Measurements from ENCODE around the gene RBMS1.
"Not testable (repeated sequence)": the region's sequence is repeated elsewhere in the genome, so short reads cannot be mapped to it uniquely, and the experiment has no call there.

The RBMS1 gene

DNA sequence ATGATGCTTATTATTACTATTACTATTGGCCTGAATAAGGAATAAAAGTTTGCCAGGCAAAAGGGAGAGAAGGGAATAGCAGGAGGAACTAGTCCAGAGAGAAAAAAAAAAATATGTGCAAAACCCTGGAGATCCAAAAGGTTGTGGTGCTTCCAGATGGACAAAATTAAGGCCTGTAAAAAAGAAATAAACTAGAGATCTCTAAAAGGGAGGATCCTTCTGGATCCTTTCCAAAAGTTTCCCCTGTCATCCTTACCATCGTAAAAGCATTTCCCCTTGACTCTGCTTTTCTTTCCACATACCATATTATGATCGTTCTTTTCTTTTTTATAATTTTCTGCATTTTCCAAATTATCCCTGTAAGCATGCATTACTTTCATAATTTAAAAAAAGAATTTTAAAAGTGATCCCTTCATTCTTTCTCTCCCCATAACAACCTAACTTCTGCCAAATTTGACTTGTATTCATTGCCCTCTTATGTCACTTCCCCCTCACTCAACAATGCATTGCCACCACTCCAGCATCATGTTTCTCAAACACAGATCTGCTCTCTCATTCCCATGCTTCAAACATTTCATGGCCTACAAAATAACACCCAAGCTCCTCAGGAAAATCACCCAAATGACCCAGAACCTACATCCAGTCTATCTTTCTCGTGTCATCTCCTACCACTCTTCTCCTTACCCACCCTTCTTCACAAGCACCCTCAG lies 40.3 kb downstream of the RBMS1 start:
- no peak for DNase-seq (ENCODE audit: low spot score in 2 of 2)
- peaks cover 6% of the 10 kb centered on the region for H3K27me3 Mint-ChIP-seq
- no peak overlapping the region for H3K4me3 Mint-ChIP-seq
- ATAC-seq (ENCODE audit: low read depth) = no peak
- no peaks in the 10 kb centered on the region for H3K4me1 Mint-ChIP-seq
- H3K36me3 Mint-ChIP-seq = no peaks in the 10 kb centered on the region
- H3K9me3 Mint-ChIP-seq = no peaks in the 10 kb centered on the region
- H3K27ac Mint-ChIP-seq = no peak overlapping the region

DNA sequence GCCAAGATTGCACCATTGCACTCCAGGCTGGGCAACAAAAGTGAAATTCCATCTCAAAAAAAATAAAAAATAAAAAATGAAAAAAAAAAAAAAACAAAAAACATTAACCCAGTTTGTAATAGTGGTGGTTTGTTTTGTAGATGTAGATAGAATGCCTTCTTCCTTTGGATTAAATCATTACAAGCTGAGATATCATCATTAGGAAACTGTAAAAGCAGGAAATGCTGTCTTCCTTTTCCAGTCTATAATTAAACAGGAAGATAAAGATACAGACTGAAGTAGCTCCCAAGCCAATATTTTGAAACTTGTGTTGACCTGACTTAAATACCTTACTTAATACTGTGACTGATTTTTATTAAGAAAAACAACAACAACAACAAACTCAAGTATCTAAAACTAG lies 43.1 kb downstream of the RBMS1 start:
- Mint-ChIP-seq H3K27me3 (peaks cover 6% of the 10 kb centered on the region), H3K9me3 (no peaks in the 10 kb centered on the region), H3K4me3 (no peak overlapping the region), H3K27ac (no peak overlapping the region), H3K4me1 (no peaks in the 10 kb centered on the region), H3K36me3 (no peaks in the 10 kb centered on the region)
- DNase-seq (ENCODE audit: low spot score in 2 of 2) (no peak), ATAC-seq (ENCODE audit: low read depth) (no peak)

DNA sequence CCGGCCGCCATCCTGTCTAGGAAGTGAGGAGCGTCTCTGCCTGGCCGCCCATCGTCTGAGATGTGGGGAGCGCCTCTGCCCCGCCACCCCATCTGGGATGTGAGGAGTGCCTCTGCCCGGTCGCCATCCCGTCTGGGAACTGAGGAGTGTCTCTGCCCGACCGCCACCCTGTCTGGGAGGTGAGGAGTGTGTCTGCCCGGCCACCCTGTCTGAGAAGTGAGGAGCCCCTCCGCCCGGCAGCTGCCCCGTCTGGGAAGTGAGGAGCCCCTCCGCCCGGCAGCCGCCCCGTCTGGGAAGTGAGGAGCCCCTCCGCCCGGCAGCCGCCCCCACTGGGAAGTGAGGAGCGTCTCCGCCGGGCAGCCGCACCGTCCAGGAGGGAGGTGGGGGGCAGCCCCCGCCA lies 44.8 kb downstream of the RBMS1 start:
- DNase-seq (ENCODE audit: low spot score in 2 of 2); H3K4me1 Mint-ChIP-seq; H3K4me3 Mint-ChIP-seq; ATAC-seq (ENCODE audit: low read depth); H3K36me3 Mint-ChIP-seq; H3K9me3 Mint-ChIP-seq; H3K27ac Mint-ChIP-seq; H3K27me3 Mint-ChIP-seq: not testable (repeated sequence)

DNA sequence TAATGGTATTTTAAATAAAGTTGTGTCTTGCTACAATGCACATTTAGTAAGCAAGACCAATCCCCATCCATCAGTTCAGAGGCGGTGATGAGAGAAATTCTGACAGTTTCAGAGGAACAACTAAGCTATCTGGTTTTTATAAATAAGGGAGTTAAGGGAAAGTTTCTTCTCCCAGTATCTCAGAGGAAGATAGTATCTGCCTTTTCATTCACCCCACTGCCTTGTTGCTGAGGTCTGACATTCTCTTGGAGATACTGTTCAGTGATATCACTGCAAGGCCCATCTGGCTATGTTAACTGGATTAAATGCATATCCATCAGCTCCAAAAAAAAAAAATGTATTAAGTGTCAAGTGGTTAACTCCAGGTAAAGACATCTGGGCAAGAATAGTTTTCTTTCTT lies 47.9 kb downstream of the RBMS1 start:
- peaks cover 3% of the 10 kb centered on the region for H3K4me1 Mint-ChIP-seq
- peaks cover 2% of the 10 kb centered on the region for H3K36me3 Mint-ChIP-seq
- DNase-seq (ENCODE audit: low spot score in 2 of 2) (no peak), ATAC-seq (ENCODE audit: low read depth) (no peak)
- H3K27me3 Mint-ChIP-seq = peaks cover 6% of the 10 kb centered on the region
- H3K27ac Mint-ChIP-seq = no peak overlapping the region
- H3K4me3 Mint-ChIP-seq = no peak overlapping the region
- H3K9me3 Mint-ChIP-seq = no peaks in the 10 kb centered on the region

DNA sequence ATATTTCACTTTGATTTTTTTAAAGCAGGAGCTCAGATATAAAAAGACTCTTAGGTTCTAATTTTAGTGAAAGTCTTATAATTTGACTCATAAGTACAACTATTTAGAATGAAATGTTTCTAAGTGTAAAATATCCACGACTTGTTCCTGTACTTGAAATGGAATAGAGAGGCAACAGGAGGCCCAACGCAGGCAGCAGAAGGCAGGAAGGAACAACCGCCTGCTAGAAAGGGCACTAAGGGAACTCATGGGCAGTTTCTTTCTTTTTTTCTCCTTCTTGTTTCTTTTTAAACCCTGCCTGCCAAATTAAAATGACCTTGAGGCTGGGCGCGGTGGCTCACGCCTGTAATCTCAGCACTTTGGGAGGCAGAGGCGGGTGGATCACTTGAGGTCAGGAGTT lies 51.0 kb downstream of the RBMS1 start:
- Mint-ChIP-seq H3K27me3 (peaks cover 2% of the 10 kb centered on the region), H3K36me3 (peaks cover 2% of the 10 kb centered on the region), H3K4me1 (peaks cover 3% of the 10 kb centered on the region), H3K27ac (no peak overlapping the region), H3K4me3 (no peak overlapping the region), H3K9me3 (no peaks in the 10 kb centered on the region)
- ATAC-seq (ENCODE audit: low read depth) (no peak), DNase-seq (ENCODE audit: low spot score in 2 of 2) (no peak)

DNA sequence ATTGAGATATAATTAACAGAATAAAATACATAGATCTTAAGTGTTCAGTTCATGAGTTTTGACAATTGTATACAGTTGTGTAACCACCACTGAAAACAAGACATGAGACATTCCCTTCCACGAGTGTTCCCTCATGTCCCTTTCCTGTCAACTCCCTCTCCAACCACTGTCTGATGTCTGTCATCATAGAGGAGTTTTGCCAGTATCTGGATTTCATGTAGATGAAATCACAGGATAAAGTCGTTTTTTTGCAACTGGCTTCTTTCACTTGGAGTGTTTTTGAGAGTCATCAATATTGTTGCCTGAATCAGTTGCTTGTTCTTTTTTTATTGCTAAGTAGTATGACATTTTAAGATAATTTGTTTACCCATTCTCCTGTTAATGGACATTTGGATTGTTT lies 52.7 kb downstream of the RBMS1 start:
- DNase-seq (ENCODE audit: low spot score in 2 of 2) = no peak
- Mint-ChIP-seq H3K27ac (no peak overlapping the region), H3K36me3 (peaks cover 2% of the 10 kb centered on the region), H3K9me3 (no peaks in the 10 kb centered on the region), H3K27me3 (no peaks in the 10 kb centered on the region), H3K4me3 (no peak overlapping the region), H3K4me1 (peaks cover 3% of the 10 kb centered on the region)
- ATAC-seq (ENCODE audit: low read depth) = no peak

DNA sequence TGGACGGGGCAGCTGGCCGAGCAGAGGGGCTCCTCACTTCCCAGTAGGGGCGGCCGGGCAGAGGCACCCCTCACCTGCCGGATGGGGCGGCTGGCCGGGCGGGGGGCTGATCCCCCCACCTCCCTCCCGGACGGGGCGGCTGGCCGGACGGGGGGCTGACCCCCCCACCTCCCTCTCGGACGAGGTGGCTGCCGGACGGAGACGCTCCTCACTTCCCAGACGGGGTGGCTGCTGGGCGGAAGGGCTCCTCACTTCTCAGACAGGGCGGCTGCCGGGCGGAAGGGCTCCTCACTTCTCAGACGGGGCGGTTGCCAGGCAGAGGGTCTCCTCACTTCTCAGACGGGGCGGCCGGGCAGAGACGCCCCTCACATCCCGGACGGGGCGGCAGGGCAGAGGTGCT lies 54.6 kb downstream of the RBMS1 start:
- DNase-seq (ENCODE audit: low spot score in 2 of 2); H3K4me1 Mint-ChIP-seq; H3K4me3 Mint-ChIP-seq; H3K27me3 Mint-ChIP-seq; H3K9me3 Mint-ChIP-seq; H3K36me3 Mint-ChIP-seq; ATAC-seq (ENCODE audit: low read depth); H3K27ac Mint-ChIP-seq: not testable (repeated sequence)

DNA sequence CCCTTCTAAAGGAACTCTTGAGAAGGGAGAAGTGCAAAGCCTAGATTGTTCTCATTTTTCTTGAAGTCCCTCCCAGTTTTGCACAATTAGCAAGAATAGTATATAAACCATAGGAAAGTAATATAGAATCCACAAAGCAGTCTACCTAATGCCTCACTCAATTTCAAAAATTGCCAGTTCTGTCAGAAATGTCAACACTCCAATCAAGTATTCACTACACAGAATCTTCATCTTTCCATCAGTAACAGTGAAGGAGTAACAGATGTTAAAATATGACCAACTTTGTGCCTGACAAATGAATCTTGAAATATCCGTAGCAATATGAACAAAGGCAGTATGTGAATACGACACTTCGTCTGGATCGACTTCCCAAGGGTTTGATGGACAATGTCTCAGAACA lies 56.3 kb downstream of the RBMS1 start:
- Mint-ChIP-seq H3K27ac (no peak overlapping the region), H3K4me1 (no peaks in the 10 kb centered on the region), H3K9me3 (no peaks in the 10 kb centered on the region), H3K36me3 (no peaks in the 10 kb centered on the region), H3K27me3 (no peaks in the 10 kb centered on the region), H3K4me3 (no peak overlapping the region)
- ATAC-seq (ENCODE audit: low read depth) = no peak
- DNase-seq (ENCODE audit: low spot score in 2 of 2) = no peak

DNA sequence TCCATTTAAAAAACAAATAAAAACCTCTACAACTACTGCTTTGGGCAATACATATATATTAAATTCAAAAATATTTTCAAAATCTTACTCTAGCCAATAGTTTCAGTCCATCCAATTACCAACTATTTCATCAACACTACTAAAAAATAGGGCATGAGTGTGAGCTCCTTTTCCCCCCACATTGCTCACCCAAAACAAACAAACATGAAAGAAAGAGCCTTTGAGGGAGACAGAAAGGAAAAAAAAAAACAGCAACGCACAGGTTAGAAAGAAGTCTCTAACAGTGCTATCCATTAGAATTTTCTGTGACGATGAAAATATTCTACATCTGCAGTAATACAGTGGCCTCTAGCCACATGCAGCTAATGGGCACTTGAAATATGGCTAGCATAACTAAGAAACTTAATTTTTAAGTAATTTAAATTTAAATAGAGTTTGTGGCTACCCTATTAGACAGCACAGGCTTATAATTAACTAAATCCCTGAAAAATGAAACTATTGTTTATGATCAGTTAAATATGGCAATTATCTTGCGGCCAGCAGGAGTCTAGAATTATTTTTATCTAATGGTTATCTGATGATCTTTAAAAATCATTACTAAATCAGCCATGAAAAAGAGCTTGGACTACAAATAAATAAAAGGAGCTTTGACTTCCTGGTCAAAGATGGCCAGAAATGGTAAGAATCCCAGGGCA lies 59.2 kb downstream of the RBMS1 start:
- H3K4me3 Mint-ChIP-seq = no peak overlapping the region
- peaks cover 7% of the 10 kb centered on the region for H3K4me1 Mint-ChIP-seq
- H3K36me3 Mint-ChIP-seq = no peaks in the 10 kb centered on the region
- H3K9me3 Mint-ChIP-seq = no peaks in the 10 kb centered on the region
- ATAC-seq (ENCODE audit: low read depth) (no peak), DNase-seq (ENCODE audit: low spot score in 2 of 2) (no peak)
- H3K27ac Mint-ChIP-seq = no peak overlapping the region
- H3K27me3 Mint-ChIP-seq = no peaks in the 10 kb centered on the region

DNA sequence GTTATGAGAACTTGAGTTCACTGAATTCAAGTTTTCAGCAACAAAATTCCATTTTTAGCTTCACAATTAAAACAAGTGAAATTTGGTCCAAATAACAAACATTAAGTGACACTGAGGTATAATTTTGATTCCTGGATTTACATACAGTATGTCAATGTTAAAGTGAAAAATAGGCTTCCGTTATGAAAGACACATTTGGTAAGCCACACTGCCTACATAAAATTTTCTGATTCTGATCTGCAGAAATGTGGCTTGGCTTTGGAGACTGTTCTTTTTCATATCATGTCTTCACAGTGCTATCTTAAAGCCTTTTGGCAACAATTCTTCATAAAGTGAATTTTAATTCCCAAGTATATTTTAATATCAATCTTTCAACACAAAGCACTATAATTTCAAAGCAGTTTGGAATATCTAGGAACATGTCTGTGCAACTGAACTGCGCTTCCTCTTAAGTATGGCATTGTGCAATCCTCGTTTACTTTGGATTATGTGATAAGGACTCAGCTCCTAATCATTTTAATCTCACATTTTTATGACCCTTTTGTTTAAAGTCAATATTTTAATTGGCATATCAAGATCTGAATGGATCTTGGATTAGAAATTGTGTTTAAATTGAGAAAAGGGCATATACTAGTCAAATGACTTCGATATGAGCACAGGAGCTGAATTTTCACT lies 60.0 kb downstream of the RBMS1 start:
- Mint-ChIP-seq H3K27ac (no peak overlapping the region), H3K9me3 (no peaks in the 10 kb centered on the region), H3K4me3 (no peak overlapping the region), H3K36me3 (no peaks in the 10 kb centered on the region), H3K27me3 (no peaks in the 10 kb centered on the region), H3K4me1 (peaks cover 10% of the 10 kb centered on the region)
- DNase-seq (ENCODE audit: low spot score in 2 of 2) = no peak
- no peak for ATAC-seq (ENCODE audit: low read depth)

DNA sequence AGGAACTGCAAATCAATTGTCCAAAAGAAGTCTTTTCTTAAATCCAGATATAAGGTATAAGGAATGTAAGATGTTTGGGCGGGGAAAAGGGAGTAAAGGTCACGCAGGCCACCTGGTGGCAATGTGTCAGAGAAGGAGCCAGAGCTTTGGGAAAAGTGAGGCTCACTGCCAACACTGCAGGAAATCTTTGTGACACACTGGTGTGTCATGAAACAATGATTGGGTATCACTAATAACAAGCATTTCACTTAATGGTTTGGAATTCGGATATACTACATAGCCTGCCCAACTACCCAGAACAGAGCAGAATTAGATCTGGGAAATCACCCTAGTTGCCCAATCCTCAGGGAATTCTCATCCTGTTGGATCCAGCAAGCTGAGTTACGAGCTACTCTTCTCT lies 61.0 kb downstream of the RBMS1 start:
- ATAC-seq (ENCODE audit: low read depth) = no peak
- Mint-ChIP-seq H3K4me3 (no peak overlapping the region), H3K9me3 (no peaks in the 10 kb centered on the region), H3K27ac (no peak overlapping the region), H3K27me3 (no peaks in the 10 kb centered on the region), H3K36me3 (no peaks in the 10 kb centered on the region), H3K4me1 (peaks cover 16% of the 10 kb centered on the region)
- no peak for DNase-seq (ENCODE audit: low spot score in 2 of 2)

DNA sequence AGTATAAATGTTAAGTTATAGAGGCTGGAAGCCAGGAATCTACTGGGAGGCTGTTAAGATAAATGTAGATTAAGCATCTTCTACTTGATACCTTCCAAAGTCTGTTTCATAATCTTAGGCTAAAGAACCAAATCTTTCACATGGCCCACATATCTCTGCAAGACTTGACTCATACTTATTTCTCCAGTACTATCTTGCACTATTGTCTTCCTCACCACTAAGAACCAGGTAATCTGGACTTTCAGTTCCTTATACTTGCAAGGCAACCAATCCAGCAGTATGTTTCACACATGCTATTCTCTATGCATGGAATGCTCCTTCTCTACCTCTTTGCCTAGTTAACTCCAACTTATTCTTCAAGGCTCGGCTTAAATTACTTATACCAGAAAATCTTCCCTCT lies 62.2 kb downstream of the RBMS1 start:
- Mint-ChIP-seq H3K9me3 (no peaks in the 10 kb centered on the region), H3K27me3 (no peaks in the 10 kb centered on the region), H3K36me3 (no peaks in the 10 kb centered on the region), H3K27ac (no peak overlapping the region), H3K4me3 (no peak overlapping the region), H3K4me1 (peaks cover 18% of the 10 kb centered on the region)
- DNase-seq (ENCODE audit: low spot score in 2 of 2) (no peak), ATAC-seq (ENCODE audit: low read depth) (peak; percentile 87)

DNA sequence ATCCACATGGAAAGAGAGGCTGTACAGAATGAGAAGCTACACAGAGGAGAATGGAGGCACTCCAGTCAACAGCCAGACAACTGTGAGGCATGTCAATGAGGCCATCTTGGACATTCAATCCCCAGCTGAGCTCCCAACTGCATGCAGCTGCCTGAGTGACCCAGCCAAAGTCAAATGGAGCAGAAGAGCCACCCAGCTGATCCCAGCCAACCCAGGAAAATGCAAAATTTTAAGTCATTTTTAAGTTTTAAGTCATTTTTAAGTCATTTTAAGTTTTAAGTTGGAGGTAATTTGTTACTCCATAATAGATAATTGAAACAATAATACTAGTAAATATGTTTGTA lies 63.6 kb downstream of the RBMS1 start:
- no peak overlapping the region for H3K4me3 Mint-ChIP-seq
- H3K27me3 Mint-ChIP-seq = no peaks in the 10 kb centered on the region
- no peaks in the 10 kb centered on the region for H3K36me3 Mint-ChIP-seq
- DNase-seq (ENCODE audit: low spot score in 2 of 2) (no peak), ATAC-seq (ENCODE audit: low read depth) (no peak)
- H3K4me1 Mint-ChIP-seq = peaks cover 22% of the 10 kb centered on the region
- H3K27ac Mint-ChIP-seq = no peak overlapping the region
- H3K9me3 Mint-ChIP-seq = no peaks in the 10 kb centered on the region

DNA sequence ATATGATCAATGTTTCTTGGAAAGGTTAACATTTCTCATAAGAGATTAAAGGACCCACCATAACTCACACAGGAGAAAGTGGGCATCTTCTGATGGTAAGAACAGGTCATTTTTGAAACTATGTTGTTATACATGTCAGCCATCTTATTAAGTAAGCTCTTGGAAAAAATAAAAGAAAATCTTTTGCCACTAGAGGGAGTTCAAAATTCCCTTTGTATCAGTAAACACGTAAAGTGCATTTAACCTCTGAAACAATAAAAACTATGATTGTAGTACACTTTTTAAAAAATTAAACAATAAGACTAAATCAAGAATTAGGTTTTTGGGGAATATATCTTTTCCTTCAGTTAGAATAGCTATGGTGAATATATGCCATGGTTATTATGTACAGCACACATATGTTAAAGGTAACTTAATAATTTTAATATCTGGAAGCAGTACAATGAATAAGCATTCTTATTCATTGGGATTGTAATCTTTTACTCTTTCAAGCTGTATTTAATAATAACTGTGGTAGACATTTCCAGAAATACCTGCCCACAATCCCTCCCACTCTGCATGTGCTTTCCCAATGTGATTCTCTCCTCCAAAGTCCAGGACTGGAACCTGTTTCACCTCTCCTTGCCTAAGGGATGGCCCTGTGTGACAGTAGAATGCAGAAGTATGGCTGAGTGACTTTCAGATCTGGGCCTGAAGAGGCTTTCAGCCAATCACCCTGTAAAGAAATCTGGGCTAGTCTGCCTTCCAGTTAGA lies 64.2 kb downstream of the RBMS1 start:
- Mint-ChIP-seq H3K27me3 (no peaks in the 10 kb centered on the region), H3K9me3 (no peaks in the 10 kb centered on the region), H3K4me1 (peaks cover 22% of the 10 kb centered on the region), H3K36me3 (no peaks in the 10 kb centered on the region), H3K4me3 (no peak overlapping the region), H3K27ac (no peak overlapping the region)
- peak; percentile 39 for ATAC-seq (ENCODE audit: low read depth)
- peak in 1 of 2 donors; percentile 38 for DNase-seq (ENCODE audit: low spot score in 2 of 2)

All from memory B cell (primary cell).